Caco-2 (cell line): ENCODE results near the gene MEGF6. TPM values are rescaled to one million over a fixed set of nuclear protein-coding genes. Genes with fewer than 3 reads are reported as not detected.

Source experiments
- BruUV-seq: library from RNA; stranded (reverse); fragments of 400-500 nt; replicated peaks from 2 replicates; lab custom pipeline; 2021; lab: Mats Ljungman, UMichigan
- CTCF ChIA-PET: fragments of 300-600 bp; sonication (Branson Sonifier 250); formaldehyde crosslinking; loops from one replicate; lab custom pipeline; 2022; ENCODE audit warnings: antibody characterized with exemption; lab: Charles Lee
- POLR2A ChIA-PET: fragments of 300-600 bp; sonication (Branson Sonifier 250); formaldehyde crosslinking; loops from one replicate; lab custom pipeline; 2022; ENCODE audit warnings: antibody characterized with exemption; lab: Charles Lee
- DNase-seq, 2 experiments: peaks; one replicate each; pipeline versions ENCODE4 v3.0.0 to v3.0.0-alpha.2; 2020 to 2022
- H3K27me3 ChIP-seq: replicated peaks from 2 replicates; pipeline ENCODE4 v1.6.0; 2011; ENCODE audit warnings: low read length; ENCODE audit not compliant: control insufficient read depth, insufficient read depth
- H3K36me3 ChIP-seq: 2 replicates; pipeline ENCODE4 v1.5.1; 2011; ENCODE audit warnings: low read length; ENCODE audit not compliant: control insufficient read depth, insufficient read depth
- H3K4me1 ChIP-seq: fragments of 250-450 bp; sonication (Bioruptor Pico); 2 replicates; pipeline ENCODE4 v1.5.1; 2020; ENCODE audit warnings: mild to moderate bottlenecking
- H3K4me3 ChIP-seq: 2 replicates; pipeline ENCODE4 v1.5.1; 2011; ENCODE audit warnings: low read depth, mild to moderate bottlenecking, control low read depth, low read length
- H3K9me3 ChIP-seq: fragments of 250-450 bp; sonication (Bioruptor Pico); 2 replicates; pipeline ENCODE4 v1.5.1; 2020; ENCODE audit warnings: mild to moderate bottlenecking, moderate library complexity
- H3K27ac Mint-ChIP-seq: one replicate; pipeline ENCODE4 v1.8.0; 2022; ENCODE audit warnings: mixed read lengths; ENCODE audit not compliant: unreplicated experiment
- H3K27me3 Mint-ChIP-seq: one replicate; pipeline ENCODE4 v1.8.0; 2022; ENCODE audit warnings: mixed read lengths; ENCODE audit not compliant: insufficient read depth, unreplicated experiment
- H3K36me3 Mint-ChIP-seq: one replicate; pipeline ENCODE4 v1.8.0; 2022; ENCODE audit warnings: mild to moderate bottlenecking, mixed read lengths; ENCODE audit not compliant: insufficient read depth, unreplicated experiment
- H3K4me1 Mint-ChIP-seq: one replicate; pipeline ENCODE4 v1.8.0; 2022; ENCODE audit warnings: low read depth, mixed read lengths; ENCODE audit not compliant: unreplicated experiment
- H3K4me3 Mint-ChIP-seq: one replicate; pipeline ENCODE4 v1.8.0; 2022; ENCODE audit warnings: mild to moderate bottlenecking, moderate library complexity, mixed read lengths; ENCODE audit not compliant: unreplicated experiment
- H3K9me3 Mint-ChIP-seq: one replicate; pipeline ENCODE4 v1.8.0; 2022; ENCODE audit warnings: mixed read lengths; ENCODE audit not compliant: unreplicated experiment
- intact Hi-C: fragments of 100-400 bp; cut with micrococcal nuclease; formaldehyde crosslinking; loops from one replicate; pipeline ENCODE4 v1.10.0; 2022; ENCODE audit not compliant: unreplicated experiment
- total RNA-seq: library from RNA; stranded (reverse); gene quantifications from 2 replicates; pipeline ENCODE4 v1.2.3, GENCODE V29; 2022
- TF ChIP-seq, protein P1 (sequence below), 2 experiments: fragments of 200-600 bp in 1 of 2; IDR thresholded peaks; 1 replicate in 1 of 2; 2 replicates in 1 of 2; pipeline versions ENCODE4 v1.5.1 to v1.8.0; 2011 to 2022; ENCODE audit warnings: antibody characterized with exemption in 1 of 2, control low read depth in 1 of 2, inconsistent platforms in 1 of 2, low read depth in 1 of 2, low read length in 1 of 2, mild to moderate bottlenecking in 1 of 2, moderate library complexity in 1 of 2; ENCODE audit not compliant: insufficient read depth in 1 of 2, severe bottlenecking in 1 of 2, unreplicated experiment in 1 of 2

MEGF6 gene
- total RNA-seq, 1 experiment from 2014 or later: 13.3 TPM

DNA sequence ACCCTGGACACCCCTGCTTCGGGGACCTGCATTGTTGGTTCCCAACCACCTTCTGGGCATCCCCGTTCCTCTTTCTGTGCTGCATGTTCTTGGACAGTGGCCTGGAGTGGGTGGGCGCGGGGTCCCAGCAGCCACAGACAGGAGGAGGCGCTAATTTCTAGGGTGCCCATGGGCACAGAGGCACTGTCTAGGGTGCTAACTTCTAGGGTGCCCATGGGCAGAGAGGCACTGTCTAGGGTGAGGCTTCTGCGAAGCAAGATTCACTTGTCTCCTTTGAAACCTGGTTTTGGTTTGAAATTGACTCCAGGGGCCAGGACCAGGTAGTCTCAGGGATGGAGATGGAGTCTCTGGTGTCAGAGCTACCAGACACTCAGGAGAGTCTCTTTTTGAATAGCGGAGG is 815 bp upstream of the MEGF6 start:
- H3K4me3 Mint-ChIP-seq: peak overlapping the region; percentile 74
- intact Hi-C loops: no loop called here
- H3K9me3 Mint-ChIP-seq: no peaks in the 10 kb centered on the region
- H3K4me1 Mint-ChIP-seq: peaks cover 27% of the 10 kb centered on the region
- ChIA-PET CTCF (interaction anchor here (0.6 kb wide), 1 partner anchor 24 kb away, joined by 3 read pairs; no protein-coding TSS in a partner anchor), POLR2A (no interaction called here)
- peaks cover 5% of the 10 kb centered on the region for H3K36me3 Mint-ChIP-seq
- peak overlapping the region; percentile 61 for H3K27ac Mint-ChIP-seq
- H3K27me3 Mint-ChIP-seq: no peaks in the 10 kb centered on the region
- DNase-seq: no peak
- BruUV-seq: TSS peak; percentile 22
- H3K36me3 ChIP-seq: no peaks in the 10 kb centered on the region
- TF ChIP-seq, protein P1, sequence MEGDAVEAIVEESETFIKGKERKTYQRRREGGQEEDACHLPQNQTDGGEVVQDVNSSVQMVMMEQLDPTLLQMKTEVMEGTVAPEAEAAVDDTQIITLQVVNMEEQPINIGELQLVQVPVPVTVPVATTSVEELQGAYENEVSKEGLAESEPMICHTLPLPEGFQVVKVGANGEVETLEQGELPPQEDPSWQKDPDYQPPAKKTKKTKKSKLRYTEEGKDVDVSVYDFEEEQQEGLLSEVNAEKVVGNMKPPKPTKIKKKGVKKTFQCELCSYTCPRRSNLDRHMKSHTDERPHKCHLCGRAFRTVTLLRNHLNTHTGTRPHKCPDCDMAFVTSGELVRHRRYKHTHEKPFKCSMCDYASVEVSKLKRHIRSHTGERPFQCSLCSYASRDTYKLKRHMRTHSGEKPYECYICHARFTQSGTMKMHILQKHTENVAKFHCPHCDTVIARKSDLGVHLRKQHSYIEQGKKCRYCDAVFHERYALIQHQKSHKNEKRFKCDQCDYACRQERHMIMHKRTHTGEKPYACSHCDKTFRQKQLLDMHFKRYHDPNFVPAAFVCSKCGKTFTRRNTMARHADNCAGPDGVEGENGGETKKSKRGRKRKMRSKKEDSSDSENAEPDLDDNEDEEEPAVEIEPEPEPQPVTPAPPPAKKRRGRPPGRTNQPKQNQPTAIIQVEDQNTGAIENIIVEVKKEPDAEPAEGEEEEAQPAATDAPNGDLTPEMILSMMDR (IDR thresholded peaks at IDR 0.05; ENCODE audit: insufficient read depth in 1 of 2, low read depth in 1 of 2, low read length in 1 of 2, severe bottlenecking in 1 of 2, unreplicated experiment in 1 of 2): no peak
- H3K4me3 ChIP-seq: peak overlapping the region; percentile 41
- peaks cover 39% of the 10 kb centered on the region for H3K4me1 ChIP-seq
- no peaks in the 10 kb centered on the region for H3K27me3 ChIP-seq
- no peaks in the 10 kb centered on the region for H3K9me3 ChIP-seq

GRCh38 chr1:3610527-3611169 is 660 bp downstream of the MEGF6 start:
- H3K4me3 Mint-ChIP-seq: peak overlapping the region; percentile 74
- peaks cover 24% of the 10 kb centered on the region for H3K4me1 Mint-ChIP-seq
- no peak overlapping the region for H3K27ac Mint-ChIP-seq
- CTCF ChIA-PET: interaction anchor here (0.9 kb wide), 2 partner anchors 8 to 22 kb away, joined by 3 read pairs; no protein-coding TSS in a partner anchor
- POLR2A ChIA-PET: no interaction called here
- Histone ChIP-seq H3K27me3 (no peaks in the 10 kb centered on the region), H3K36me3 (no peaks in the 10 kb centered on the region), H3K4me3 (peak overlapping the region; percentile 65), H3K4me1 (peaks cover 38% of the 10 kb centered on the region), H3K9me3 (no peaks in the 10 kb centered on the region)
- no peaks in the 10 kb centered on the region for H3K27me3 Mint-ChIP-seq
- intact Hi-C loops: no loop called here
- TF ChIP-seq, protein P1 (IDR thresholded peaks at IDR 0.05; ENCODE audit: insufficient read depth in 1 of 2, low read depth in 1 of 2, low read length in 1 of 2, severe bottlenecking in 1 of 2, unreplicated experiment in 1 of 2): no peak
- H3K36me3 Mint-ChIP-seq: peaks cover 5% of the 10 kb centered on the region
- BruUV-seq: no TSS peak
- no peaks in the 10 kb centered on the region for H3K9me3 Mint-ChIP-seq
- no peak for DNase-seq

GRCh38 chr1:3609769-3610526 is 1.4 kb downstream of the MEGF6 start:
- intact Hi-C loops: no loop called here
- Histone ChIP-seq H3K36me3 (no peaks in the 10 kb centered on the region), H3K27me3 (no peaks in the 10 kb centered on the region), H3K4me1 (peaks cover 31% of the 10 kb centered on the region), H3K9me3 (no peaks in the 10 kb centered on the region), H3K4me3 (peak overlapping the region; percentile 65)
- Mint-ChIP-seq H3K9me3 (no peaks in the 10 kb centered on the region), H3K36me3 (peaks cover 5% of the 10 kb centered on the region), H3K4me3 (peak overlapping the region; percentile 74), H3K27me3 (no peaks in the 10 kb centered on the region), H3K27ac (no peak overlapping the region), H3K4me1 (peaks cover 18% of the 10 kb centered on the region)
- TF ChIP-seq, protein P1 (IDR thresholded peaks at IDR 0.05; ENCODE audit: insufficient read depth in 1 of 2, low read depth in 1 of 2, low read length in 1 of 2, severe bottlenecking in 1 of 2, unreplicated experiment in 1 of 2): no peak
- CTCF ChIA-PET: no interaction called here
- no TSS peak for BruUV-seq
- no peak for DNase-seq
- POLR2A ChIA-PET: no interaction called here
